WTC11 (cell line): ENCODE results near the gene KRT12. TPM values are rescaled to one million over a fixed set of nuclear protein-coding genes. Genes with fewer than 3 reads are reported as not detected.

ENCODE experiments used
- ATAC-seq: fragments of 200-7000 bp; cut with Tn5 transposase; 2 replicates; pipeline ENCODE4 v1.10.0; 2021; ENCODE audit warnings: mild to moderate bottlenecking, moderate library complexity
- CTCF ChIA-PET: fragments of 300-600 bp; sonication (Branson Sonifier 250); formaldehyde crosslinking; loops from one replicate; lab custom pipeline; 2021; ENCODE audit warnings: antibody characterized with exemption; lab: Charles Lee
- POLR2A ChIA-PET: fragments of 350-600 bp; sonication (Branson Sonifier 250); formaldehyde crosslinking; loops from one replicate; lab custom pipeline; 2021; ENCODE audit warnings: antibody characterized with exemption; lab: Charles Lee
- DNase-seq: peaks from one replicate; pipeline ENCODE4 v3.0.0; 2021; ENCODE audit warnings: low spot score
- H3K27ac Mint-ChIP-seq: 2 replicates; pipeline ENCODE4 v1.8.0; 2021; ENCODE audit warnings: mixed read lengths
- H3K27me3 Mint-ChIP-seq: 2 replicates; pipeline ENCODE4 v1.8.0; 2021; ENCODE audit warnings: low read depth, mild to moderate bottlenecking, moderate library complexity, mixed read lengths
- H3K36me3 Mint-ChIP-seq: 2 replicates; pipeline ENCODE4 v1.8.0; 2021; ENCODE audit warnings: mixed read lengths
- H3K4me1 Mint-ChIP-seq: 2 replicates; pipeline ENCODE4 v1.8.0; 2022; ENCODE audit warnings: mixed read lengths
- H3K4me3 Mint-ChIP-seq: 2 replicates; pipeline ENCODE4 v1.8.0; 2021; ENCODE audit warnings: mild to moderate bottlenecking, moderate library complexity, mixed read lengths
- H3K9me3 Mint-ChIP-seq: 2 replicates; pipeline ENCODE4 v1.8.0; 2021; ENCODE audit warnings: mixed read lengths
- ATF1 ChIP-seq: sonication (generic); formaldehyde crosslinking; IDR thresholded peaks from 2 replicates; pipeline ENCODE4 v1.8.1; 2023; ENCODE audit warnings: mild to moderate bottlenecking, moderate library complexity, missing genetic modification reagents
- ERG ChIP-seq: fragments of 250-450 bp; sonication (Bioruptor Pico); IDR thresholded peaks from 2 replicates; pipeline ENCODE4 v1.8.0; 2021; ENCODE audit warnings: mild to moderate bottlenecking
- ESRRA ChIP-seq: sonication (generic); formaldehyde crosslinking; IDR thresholded peaks from 2 replicates; pipeline ENCODE4 v1.8.1; 2022; ENCODE audit warnings: mild to moderate bottlenecking, missing genetic modification reagents, borderline replicate concordance
- FOXP4 ChIP-seq: sonication (generic); formaldehyde crosslinking; IDR thresholded peaks from 2 replicates; pipeline ENCODE4 v1.8.0; 2022; ENCODE audit warnings: mild to moderate bottlenecking, missing genetic modification reagents
- GABPB1 ChIP-seq: sonication (generic); formaldehyde crosslinking; IDR thresholded peaks from 2 replicates; pipeline ENCODE4 v1.8.1; 2023; ENCODE audit warnings: mild to moderate bottlenecking, missing genetic modification reagents
- IRF2 ChIP-seq: sonication (generic); formaldehyde crosslinking; IDR thresholded peaks from 2 replicates; pipeline ENCODE4 v1.8.0; 2022; ENCODE audit warnings: low read depth, missing genetic modification reagents, borderline replicate concordance
- NFYB ChIP-seq: sonication (generic); formaldehyde crosslinking; conservative IDR thresholded peaks from 2 replicates; pipeline ENCODE4 v1.8.0; 2022; ENCODE audit warnings: low read depth, missing genetic modification reagents
- NR3C1 ChIP-seq: sonication (generic); formaldehyde crosslinking; conservative IDR thresholded peaks from 2 replicates; pipeline ENCODE4 v1.8.1; 2023; ENCODE audit warnings: low read depth, mild to moderate bottlenecking, missing genetic modification reagents
- OVOL2 ChIP-seq: fragments of 250-450 bp; sonication (Bioruptor Pico); IDR thresholded peaks from 2 replicates; pipeline ENCODE4 v1.9.0; 2021; ENCODE audit warnings: mild to moderate bottlenecking, borderline replicate concordance
- SMAD3 ChIP-seq: sonication (generic); formaldehyde crosslinking; IDR thresholded peaks from 2 replicates; pipeline ENCODE4 v1.8.0; 2022; ENCODE audit warnings: missing genetic modification reagents, mild to moderate bottlenecking, borderline replicate concordance
- SOX15 ChIP-seq: fragments of 250-450 bp; sonication (Bioruptor Pico); IDR thresholded peaks from 2 replicates; pipeline ENCODE4 v1.9.0; 2021; ENCODE audit warnings: mild to moderate bottlenecking
- SP1 ChIP-seq: sonication (generic); formaldehyde crosslinking; conservative IDR thresholded peaks from 2 replicates; pipeline ENCODE4 v1.8.1; 2022; ENCODE audit warnings: missing genetic modification reagents
- ZBTB21 ChIP-seq: sonication (generic); formaldehyde crosslinking; IDR thresholded peaks from 2 replicates; pipeline ENCODE4 v1.8.1; 2023; ENCODE audit warnings: mild to moderate bottlenecking, missing genetic modification reagents, borderline replicate concordance
- ZNF232 ChIP-seq: sonication (generic); formaldehyde crosslinking; IDR thresholded peaks from 2 replicates; pipeline ENCODE4 v1.8.0; 2022; ENCODE audit warnings: mild to moderate bottlenecking, missing genetic modification reagents
- ZNF396 ChIP-seq: fragments of 250-450 bp; sonication (Bioruptor Pico); IDR thresholded peaks from 2 replicates; pipeline ENCODE4 v1.8.0; 2021; ENCODE audit warnings: mild to moderate bottlenecking, moderate library complexity, borderline replicate concordance
- ZNF671 ChIP-seq: fragments of 250-450 bp; sonication (Bioruptor Pico); IDR thresholded peaks from 2 replicates; pipeline ENCODE4 v1.8.0; 2021; ENCODE audit warnings: mild to moderate bottlenecking
- total RNA-seq: library from RNA; stranded (reverse); gene quantifications from 3 replicates; pipeline ENCODE4 v1.2.3, GENCODE V29; 2021
- TF ChIP-seq, protein P1 (sequence below): sonication (generic); formaldehyde crosslinking; IDR thresholded peaks from 2 replicates; pipeline ENCODE4 v1.8.1; 2023; ENCODE audit warnings: mild to moderate bottlenecking, missing genetic modification reagents
- TF ChIP-seq, protein P2 (sequence below): sonication (generic); formaldehyde crosslinking; IDR thresholded peaks from 2 replicates; pipeline ENCODE4 v1.8.0; 2022; ENCODE audit warnings: mild to moderate bottlenecking, missing genetic modification reagents
- TF ChIP-seq, protein P3 (sequence below): sonication (generic); formaldehyde crosslinking; IDR thresholded peaks from 2 replicates; pipeline ENCODE4 v1.8.1; 2022; ENCODE audit warnings: low read depth, mild to moderate bottlenecking, moderate library complexity, missing genetic modification reagents, borderline replicate concordance
- TF ChIP-seq, protein P4 (sequence below): sonication (generic); formaldehyde crosslinking; IDR thresholded peaks from 2 replicates; pipeline ENCODE4 v1.8.1; 2023; ENCODE audit warnings: mild to moderate bottlenecking, moderate library complexity, missing genetic modification reagents

KRT12 gene
- total RNA-seq, 1 experiment from 2014 or later = not detected

DNA sequence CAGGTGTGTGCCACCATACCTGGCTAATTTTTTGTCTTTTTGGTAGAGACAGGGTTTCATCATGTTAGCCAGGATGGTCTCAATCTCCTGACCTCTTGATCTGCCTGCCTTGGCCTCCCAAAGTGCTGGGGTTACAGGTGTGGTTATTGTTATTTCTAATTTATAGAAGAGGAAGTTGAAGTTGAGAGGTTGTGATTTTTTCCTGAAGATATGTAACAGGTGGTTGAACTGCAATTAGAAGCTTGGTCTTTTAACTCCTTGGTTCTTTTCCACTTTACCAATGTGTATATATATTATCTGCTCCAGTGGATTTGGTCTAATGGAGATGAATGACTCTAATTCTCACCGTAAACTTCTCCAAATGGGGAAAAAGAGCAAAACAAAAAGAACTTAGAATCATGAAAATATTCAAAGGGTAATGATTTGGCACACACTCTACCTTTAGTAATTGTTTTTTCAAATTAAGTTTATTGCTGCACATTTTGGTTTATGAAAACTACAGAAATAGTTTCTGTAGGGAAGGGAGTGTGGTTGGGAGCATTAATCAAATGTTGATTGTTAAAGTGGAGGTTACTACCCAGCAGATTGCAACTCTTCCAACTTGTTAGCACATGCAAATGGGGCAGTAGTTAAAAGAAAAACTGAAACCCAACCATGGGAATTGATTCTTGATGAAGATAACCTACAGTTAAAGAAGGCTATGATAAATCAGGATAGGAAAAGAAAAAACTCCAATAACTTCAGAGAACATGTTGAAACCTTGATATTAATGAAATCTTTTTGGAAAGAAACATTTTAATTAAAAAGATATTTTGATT, 42.8 kb downstream of the KRT12 start:
- Mint-ChIP-seq H3K9me3 (no peaks in the 10 kb centered on the region), H3K27ac (no peak overlapping the region), H3K27me3 (peaks cover 77% of the 10 kb centered on the region), H3K4me3 (no peak overlapping the region), H3K36me3 (no peaks in the 10 kb centered on the region), H3K4me1 (peaks cover 5% of the 10 kb centered on the region; the same call in 1 of the 2 replicates)
- ChIA-PET POLR2A (no interaction called here), CTCF (no interaction called here)
- ATAC-seq (no peak), DNase-seq (no peak)
- TF ChIP-seq SP1 (no peak), ZBTB21 (CRISPR knock-in tag) (no peak), ZNF396 (CRISPR knock-in tag) (no peak), SOX15 (CRISPR knock-in tag) (no peak), IRF2 (CRISPR knock-in tag) (no peak), ESRRA (no peak), ERG (CRISPR knock-in tag) (no peak), ZNF671 (CRISPR knock-in tag) (no peak), OVOL2 (CRISPR knock-in tag) (no peak), GABPB1 (CRISPR knock-in tag) (no peak), NR3C1 (CRISPR knock-in tag) (no peak), ATF1 (CRISPR knock-in tag) (no peak), ZNF232 (CRISPR knock-in tag) (no peak), FOXP4 (CRISPR knock-in tag) (no peak), SMAD3 (no peak), NFYB (no peak)
- TF ChIP-seq, protein P1, sequence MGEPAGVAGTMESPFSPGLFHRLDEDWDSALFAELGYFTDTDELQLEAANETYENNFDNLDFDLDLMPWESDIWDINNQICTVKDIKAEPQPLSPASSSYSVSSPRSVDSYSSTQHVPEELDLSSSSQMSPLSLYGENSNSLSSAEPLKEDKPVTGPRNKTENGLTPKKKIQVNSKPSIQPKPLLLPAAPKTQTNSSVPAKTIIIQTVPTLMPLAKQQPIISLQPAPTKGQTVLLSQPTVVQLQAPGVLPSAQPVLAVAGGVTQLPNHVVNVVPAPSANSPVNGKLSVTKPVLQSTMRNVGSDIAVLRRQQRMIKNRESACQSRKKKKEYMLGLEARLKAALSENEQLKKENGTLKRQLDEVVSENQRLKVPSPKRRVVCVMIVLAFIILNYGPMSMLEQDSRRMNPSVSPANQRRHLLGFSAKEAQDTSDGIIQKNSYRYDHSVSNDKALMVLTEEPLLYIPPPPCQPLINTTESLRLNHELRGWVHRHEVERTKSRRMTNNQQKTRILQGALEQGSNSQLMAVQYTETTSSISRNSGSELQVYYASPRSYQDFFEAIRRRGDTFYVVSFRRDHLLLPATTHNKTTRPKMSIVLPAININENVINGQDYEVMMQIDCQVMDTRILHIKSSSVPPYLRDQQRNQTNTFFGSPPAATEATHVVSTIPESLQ (CRISPR knock-in tag) = no peak
- TF ChIP-seq, protein P2, sequence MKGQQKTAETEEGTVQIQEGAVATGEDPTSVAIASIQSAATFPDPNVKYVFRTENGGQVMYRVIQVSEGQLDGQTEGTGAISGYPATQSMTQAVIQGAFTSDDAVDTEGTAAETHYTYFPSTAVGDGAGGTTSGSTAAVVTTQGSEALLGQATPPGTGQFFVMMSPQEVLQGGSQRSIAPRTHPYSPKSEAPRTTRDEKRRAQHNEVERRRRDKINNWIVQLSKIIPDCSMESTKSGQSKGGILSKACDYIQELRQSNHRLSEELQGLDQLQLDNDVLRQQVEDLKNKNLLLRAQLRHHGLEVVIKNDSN = no peak
- TF ChIP-seq, protein P3, sequence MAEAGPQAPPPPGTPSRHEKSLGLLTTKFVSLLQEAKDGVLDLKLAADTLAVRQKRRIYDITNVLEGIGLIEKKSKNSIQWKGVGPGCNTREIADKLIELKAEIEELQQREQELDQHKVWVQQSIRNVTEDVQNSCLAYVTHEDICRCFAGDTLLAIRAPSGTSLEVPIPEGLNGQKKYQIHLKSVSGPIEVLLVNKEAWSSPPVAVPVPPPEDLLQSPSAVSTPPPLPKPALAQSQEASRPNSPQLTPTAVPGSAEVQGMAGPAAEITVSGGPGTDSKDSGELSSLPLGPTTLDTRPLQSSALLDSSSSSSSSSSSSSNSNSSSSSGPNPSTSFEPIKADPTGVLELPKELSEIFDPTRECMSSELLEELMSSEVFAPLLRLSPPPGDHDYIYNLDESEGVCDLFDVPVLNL (CRISPR knock-in tag) = no peak
- TF ChIP-seq, protein P4, sequence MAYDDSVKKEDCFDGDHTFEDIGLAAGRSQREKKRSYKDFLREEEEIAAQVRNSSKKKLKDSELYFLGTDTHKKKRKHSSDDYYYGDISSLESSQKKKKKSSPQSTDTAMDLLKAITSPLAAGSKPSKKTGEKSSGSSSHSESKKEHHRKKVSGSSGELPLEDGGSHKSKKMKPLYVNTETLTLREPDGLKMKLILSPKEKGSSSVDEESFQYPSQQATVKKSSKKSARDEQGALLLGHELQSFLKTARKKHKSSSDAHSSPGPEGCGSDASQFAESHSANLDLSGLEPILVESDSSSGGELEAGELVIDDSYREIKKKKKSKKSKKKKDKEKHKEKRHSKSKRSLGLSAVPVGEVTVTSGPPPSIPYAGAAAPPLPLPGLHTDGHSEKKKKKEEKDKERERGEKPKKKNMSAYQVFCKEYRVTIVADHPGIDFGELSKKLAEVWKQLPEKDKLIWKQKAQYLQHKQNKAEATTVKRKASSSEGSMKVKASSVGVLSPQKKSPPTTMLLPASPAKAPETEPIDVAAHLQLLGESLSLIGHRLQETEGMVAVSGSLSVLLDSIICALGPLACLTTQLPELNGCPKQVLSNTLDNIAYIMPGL (CRISPR knock-in tag) = no peak
